ENCODE results near the gene BMPR1B.

- TF ChIP-seq, protein P1, sequence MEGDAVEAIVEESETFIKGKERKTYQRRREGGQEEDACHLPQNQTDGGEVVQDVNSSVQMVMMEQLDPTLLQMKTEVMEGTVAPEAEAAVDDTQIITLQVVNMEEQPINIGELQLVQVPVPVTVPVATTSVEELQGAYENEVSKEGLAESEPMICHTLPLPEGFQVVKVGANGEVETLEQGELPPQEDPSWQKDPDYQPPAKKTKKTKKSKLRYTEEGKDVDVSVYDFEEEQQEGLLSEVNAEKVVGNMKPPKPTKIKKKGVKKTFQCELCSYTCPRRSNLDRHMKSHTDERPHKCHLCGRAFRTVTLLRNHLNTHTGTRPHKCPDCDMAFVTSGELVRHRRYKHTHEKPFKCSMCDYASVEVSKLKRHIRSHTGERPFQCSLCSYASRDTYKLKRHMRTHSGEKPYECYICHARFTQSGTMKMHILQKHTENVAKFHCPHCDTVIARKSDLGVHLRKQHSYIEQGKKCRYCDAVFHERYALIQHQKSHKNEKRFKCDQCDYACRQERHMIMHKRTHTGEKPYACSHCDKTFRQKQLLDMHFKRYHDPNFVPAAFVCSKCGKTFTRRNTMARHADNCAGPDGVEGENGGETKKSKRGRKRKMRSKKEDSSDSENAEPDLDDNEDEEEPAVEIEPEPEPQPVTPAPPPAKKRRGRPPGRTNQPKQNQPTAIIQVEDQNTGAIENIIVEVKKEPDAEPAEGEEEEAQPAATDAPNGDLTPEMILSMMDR (conservative IDR thresholded peaks at IDR 0.05; ENCODE audit: low read depth, low read length): no peak
- TF ChIP-seq RCOR1 (IDR thresholded peaks at IDR 0.05; ENCODE audit: insufficient replicate concordance, low read length) (no peak), MAZ (IDR thresholded peaks at IDR 0.05; ENCODE audit: borderline replicate concordance, low read depth, low read length) (no peak), NFE2L2 (IDR thresholded peaks at IDR 0.05; ENCODE audit: low read depth, low read length) (no peak), POLR2A (IDR thresholded peaks at IDR 0.05; ENCODE audit: low read depth, low read length) (no peak), CEBPB (IDR thresholded peaks at IDR 0.05; ENCODE audit: low read depth, low read length) (no peak), RAD21 (IDR thresholded peaks at IDR 0.05; ENCODE audit: low read length) (no peak), BHLHE40 (IDR thresholded peaks at IDR 0.05; ENCODE audit: low read depth, low read length) (no peak), USF2 (IDR thresholded peaks at IDR 0.05; ENCODE audit: low read depth, low read length) (no peak), RFX5 (IDR thresholded peaks at IDR 0.05; ENCODE audit: low read depth, low read length) (no peak)
- TF ChIP-seq, protein P2, sequence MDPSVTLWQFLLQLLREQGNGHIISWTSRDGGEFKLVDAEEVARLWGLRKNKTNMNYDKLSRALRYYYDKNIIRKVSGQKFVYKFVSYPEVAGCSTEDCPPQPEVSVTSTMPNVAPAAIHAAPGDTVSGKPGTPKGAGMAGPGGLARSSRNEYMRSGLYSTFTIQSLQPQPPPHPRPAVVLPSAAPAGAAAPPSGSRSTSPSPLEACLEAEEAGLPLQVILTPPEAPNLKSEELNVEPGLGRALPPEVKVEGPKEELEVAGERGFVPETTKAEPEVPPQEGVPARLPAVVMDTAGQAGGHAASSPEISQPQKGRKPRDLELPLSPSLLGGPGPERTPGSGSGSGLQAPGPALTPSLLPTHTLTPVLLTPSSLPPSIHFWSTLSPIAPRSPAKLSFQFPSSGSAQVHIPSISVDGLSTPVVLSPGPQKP (IDR thresholded peaks at IDR 0.05; ENCODE audit: borderline replicate concordance, low read depth, low read length): no peak
Observed at GRCh38 chr4:94976371-94977011, 218.7 kb downstream of the BMPR1B start.

Measured in IMR-90 (cell line).